ENCODE results near the gene TMOD2.

DNA sequence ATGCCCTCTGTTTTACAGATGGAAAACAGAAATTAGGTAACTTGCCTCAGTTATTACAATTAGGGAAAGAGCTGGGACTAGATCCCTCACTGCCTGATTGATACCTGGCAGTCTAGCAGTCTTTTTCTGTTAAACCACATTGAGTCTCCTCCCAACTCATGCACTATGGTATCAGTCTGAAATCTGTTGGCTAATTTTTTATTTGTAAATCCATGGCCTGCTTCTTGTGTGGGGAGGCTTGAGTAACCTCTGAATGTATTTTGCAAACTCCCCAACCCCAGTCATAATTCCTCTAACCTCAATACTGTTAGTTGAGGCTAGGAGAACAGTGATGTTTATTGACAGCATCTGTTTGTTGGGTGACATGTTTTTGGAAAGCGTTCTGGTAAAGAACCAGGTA lies 113.9 kb downstream of the TMOD2 start:
- TF ChIP-seq, protein P1, sequence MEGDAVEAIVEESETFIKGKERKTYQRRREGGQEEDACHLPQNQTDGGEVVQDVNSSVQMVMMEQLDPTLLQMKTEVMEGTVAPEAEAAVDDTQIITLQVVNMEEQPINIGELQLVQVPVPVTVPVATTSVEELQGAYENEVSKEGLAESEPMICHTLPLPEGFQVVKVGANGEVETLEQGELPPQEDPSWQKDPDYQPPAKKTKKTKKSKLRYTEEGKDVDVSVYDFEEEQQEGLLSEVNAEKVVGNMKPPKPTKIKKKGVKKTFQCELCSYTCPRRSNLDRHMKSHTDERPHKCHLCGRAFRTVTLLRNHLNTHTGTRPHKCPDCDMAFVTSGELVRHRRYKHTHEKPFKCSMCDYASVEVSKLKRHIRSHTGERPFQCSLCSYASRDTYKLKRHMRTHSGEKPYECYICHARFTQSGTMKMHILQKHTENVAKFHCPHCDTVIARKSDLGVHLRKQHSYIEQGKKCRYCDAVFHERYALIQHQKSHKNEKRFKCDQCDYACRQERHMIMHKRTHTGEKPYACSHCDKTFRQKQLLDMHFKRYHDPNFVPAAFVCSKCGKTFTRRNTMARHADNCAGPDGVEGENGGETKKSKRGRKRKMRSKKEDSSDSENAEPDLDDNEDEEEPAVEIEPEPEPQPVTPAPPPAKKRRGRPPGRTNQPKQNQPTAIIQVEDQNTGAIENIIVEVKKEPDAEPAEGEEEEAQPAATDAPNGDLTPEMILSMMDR (IDR thresholded peaks at IDR 0.05): no peak
- TF ChIP-seq EZH2 (IDR thresholded peaks at IDR 0.05): no peak
